AG09319 (cell line): ENCODE data around the gene CDC5L.

Source experiments
- DNase-seq: peaks from one replicate; pipeline ENCODE4 v3.0.0-alpha.2; 2010; ENCODE audit warnings: low read depth; ENCODE audit errors: extremely low read depth
- CTCF ChIP-seq: IDR thresholded peaks from 2 replicates; pipeline ENCODE4 v1.5.1; 2011; ENCODE audit warnings: low read depth, mild to moderate bottlenecking, inconsistent platforms, low read length, moderate library complexity

Gene CDC5L

GRCh38 chr6:44388887-44389286 lies 1.4 kb downstream of the CDC5L start:
- TF ChIP-seq CTCF, result no peak
- no peak for DNase-seq

- DNase-seq, result no peak
- no peak for TF ChIP-seq CTCF
Measured at GRCh38 chr6:44390158-44390683, 2.7 kb downstream of the CDC5L start.

GRCh38 chr6:44395501-44395900 lies 8.0 kb downstream of the CDC5L start:
- TF ChIP-seq CTCF, result no peak
- DNase-seq, result no peak

- TF ChIP-seq CTCF, result no peak
- no peak for DNase-seq
Measured at GRCh38 chr6:44396968-44397367, 9.5 kb downstream of the CDC5L start.

GRCh38 chr6:44397424-44398164 lies 10.1 kb downstream of the CDC5L start:
- no peak for DNase-seq
- no peak for TF ChIP-seq CTCF

- no peak for TF ChIP-seq CTCF
- no peak for DNase-seq
Measured at GRCh38 chr6:44399991-44400390, 12.5 kb downstream of the CDC5L start.

- DNase-seq, result no peak
- TF ChIP-seq CTCF, result no peak
Measured at GRCh38 chr6:44400572-44400971, 13.1 kb downstream of the CDC5L start.
